ENCODE results near the gene MIPOL1. TPM values are rescaled to one million over a fixed set of nuclear protein-coding genes. Genes with fewer than 3 reads are reported as not detected.

The MIPOL1 gene
- total and polyA plus RNA-seq, 2 of the 13 experiments (the other 11 are each of a cell fraction or from before 2014, with no cell fraction given), result 8.6 to 34.2 TPM

DNA sequence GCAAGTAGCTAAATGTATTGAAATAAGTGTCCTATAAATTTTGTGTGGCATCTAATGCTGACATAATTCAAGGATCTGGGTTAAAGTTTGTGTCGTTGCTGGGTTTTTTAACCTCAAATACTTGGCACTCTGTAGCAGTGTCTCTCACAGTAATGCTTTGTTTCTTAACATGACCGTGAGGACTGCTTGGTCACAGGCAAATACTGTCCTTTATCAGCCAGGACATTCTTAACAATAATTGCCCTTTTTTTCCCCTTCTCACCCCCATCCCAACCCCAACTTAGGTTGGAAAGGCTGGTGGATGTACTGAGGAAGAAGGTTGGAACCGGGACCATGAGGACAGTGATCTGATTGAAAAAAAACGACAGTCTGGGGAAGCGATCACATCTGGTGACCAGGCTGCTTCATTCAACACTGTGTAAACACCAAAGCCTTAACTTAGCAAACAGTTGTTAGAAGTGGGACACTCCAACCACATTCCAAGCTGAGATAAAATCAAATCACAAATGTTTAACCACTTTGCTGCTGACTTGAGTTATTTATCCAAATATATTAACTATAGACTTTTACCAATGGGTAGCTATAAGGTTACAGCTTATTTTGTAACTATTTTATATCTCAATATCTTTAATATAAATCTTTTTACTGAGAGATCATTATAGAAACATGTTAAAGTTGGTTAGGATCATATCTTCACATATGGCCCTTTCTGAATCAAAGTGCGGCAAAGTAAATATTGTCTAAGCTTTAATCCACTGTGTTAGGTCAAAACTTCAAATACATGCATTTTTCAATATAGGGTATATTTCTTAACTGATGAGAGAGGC, 349.1 kb downstream of the MIPOL1 start (continued):
- TF ChIP-seq SCMH1 (CRISPR knock-in tag; IDR thresholded peaks at IDR 0.05; ENCODE audit: borderline replicate concordance) (no peak), SYNCRIP (IDR thresholded peaks at IDR 0.05; ENCODE audit: insufficient read depth, low read depth, low read length) (no peak), ZNF530 (CRISPR knock-in tag; IDR thresholded peaks at IDR 0.05; ENCODE audit: low read depth) (no peak), NFKBIZ (CRISPR knock-in tag; IDR thresholded peaks at IDR 0.05) (peak; percentile 88; the same call in 1 of the 2 replicates), CENPT (CRISPR knock-in tag; IDR thresholded peaks at IDR 0.05; ENCODE audit: low read depth) (no peak), ZNF225 (CRISPR knock-in tag; IDR thresholded peaks at IDR 0.05) (no peak), DMAP1 (CRISPR knock-in tag; IDR thresholded peaks at IDR 0.05) (peak; percentile 88; the same call in 1 of the 2 replicates), ZKSCAN1 (IDR thresholded peaks at IDR 0.05; ENCODE audit: low read length) (peak; percentile 56), CHCHD3 (CRISPR knock-in tag; IDR thresholded peaks at IDR 0.05) (no peak), SOX5 (CRISPR knock-in tag; IDR thresholded peaks at IDR 0.05; ENCODE audit: borderline replicate concordance) (peak; percentile 92), TBX2 (CRISPR knock-in tag; IDR thresholded peaks at IDR 0.05; ENCODE audit: borderline replicate concordance) (peak; percentile 99), ZNF20 (CRISPR knock-in tag; IDR thresholded peaks at IDR 0.05) (no peak), ZNF572 (CRISPR knock-in tag; IDR thresholded peaks at IDR 0.05) (no peak), ZBTB42 (CRISPR knock-in tag; IDR thresholded peaks at IDR 0.05) (peak; percentile 98), PCBP1 (IDR thresholded peaks at IDR 0.05; ENCODE audit: borderline replicate concordance, low read depth, low read length) (no peak), SNAPC2 (CRISPR knock-in tag; IDR thresholded peaks at IDR 0.05) (peak; percentile 85), ARNTL (CRISPR knock-in tag; IDR thresholded peaks at IDR 0.05) (peak; percentile 81), ELF1 (CRISPR knock-in tag; IDR thresholded peaks at IDR 0.05) (peak; percentile 64), ZMAT3 (CRISPR knock-in tag; conservative IDR thresholded peaks at IDR 0.05) (peak; percentile 96; the same call in 1 of the 2 replicates), SIN3A (IDR thresholded peaks at IDR 0.05; ENCODE audit: borderline replicate concordance, low read depth, low read length) (0 out of 2 replicates have a peak, but pooled peaks have one; percentile 61), ZNF296 (CRISPR knock-in tag; conservative IDR thresholded peaks at IDR 0.05) (no peak)
- TF ChIP-seq, protein P1, sequence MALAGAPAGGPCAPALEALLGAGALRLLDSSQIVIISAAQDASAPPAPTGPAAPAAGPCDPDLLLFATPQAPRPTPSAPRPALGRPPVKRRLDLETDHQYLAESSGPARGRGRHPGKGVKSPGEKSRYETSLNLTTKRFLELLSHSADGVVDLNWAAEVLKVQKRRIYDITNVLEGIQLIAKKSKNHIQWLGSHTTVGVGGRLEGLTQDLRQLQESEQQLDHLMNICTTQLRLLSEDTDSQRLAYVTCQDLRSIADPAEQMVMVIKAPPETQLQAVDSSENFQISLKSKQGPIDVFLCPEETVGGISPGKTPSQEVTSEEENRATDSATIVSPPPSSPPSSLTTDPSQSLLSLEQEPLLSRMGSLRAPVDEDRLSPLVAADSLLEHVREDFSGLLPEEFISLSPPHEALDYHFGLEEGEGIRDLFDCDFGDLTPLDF (CRISPR knock-in tag; IDR thresholded peaks at IDR 0.05), result no peak
- TF ChIP-seq, protein P2, sequence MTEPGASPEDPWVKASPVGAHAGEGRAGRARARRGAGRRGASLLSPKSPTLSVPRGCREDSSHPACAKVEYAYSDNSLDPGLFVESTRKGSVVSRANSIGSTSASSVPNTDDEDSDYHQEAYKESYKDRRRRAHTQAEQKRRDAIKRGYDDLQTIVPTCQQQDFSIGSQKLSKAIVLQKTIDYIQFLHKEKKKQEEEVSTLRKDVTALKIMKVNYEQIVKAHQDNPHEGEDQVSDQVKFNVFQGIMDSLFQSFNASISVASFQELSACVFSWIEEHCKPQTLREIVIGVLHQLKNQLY (CRISPR knock-in tag; IDR thresholded peaks at IDR 0.05), result peak; percentile 91
- TF ChIP-seq, protein P3, sequence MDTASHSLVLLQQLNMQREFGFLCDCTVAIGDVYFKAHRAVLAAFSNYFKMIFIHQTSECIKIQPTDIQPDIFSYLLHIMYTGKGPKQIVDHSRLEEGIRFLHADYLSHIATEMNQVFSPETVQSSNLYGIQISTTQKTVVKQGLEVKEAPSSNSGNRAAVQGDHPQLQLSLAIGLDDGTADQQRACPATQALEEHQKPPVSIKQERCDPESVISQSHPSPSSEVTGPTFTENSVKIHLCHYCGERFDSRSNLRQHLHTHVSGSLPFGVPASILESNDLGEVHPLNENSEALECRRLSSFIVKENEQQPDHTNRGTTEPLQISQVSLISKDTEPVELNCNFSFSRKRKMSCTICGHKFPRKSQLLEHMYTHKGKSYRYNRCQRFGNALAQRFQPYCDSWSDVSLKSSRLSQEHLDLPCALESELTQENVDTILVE (CRISPR knock-in tag; IDR thresholded peaks at IDR 0.05), result peak; percentile 97
- TF ChIP-seq, protein P4, sequence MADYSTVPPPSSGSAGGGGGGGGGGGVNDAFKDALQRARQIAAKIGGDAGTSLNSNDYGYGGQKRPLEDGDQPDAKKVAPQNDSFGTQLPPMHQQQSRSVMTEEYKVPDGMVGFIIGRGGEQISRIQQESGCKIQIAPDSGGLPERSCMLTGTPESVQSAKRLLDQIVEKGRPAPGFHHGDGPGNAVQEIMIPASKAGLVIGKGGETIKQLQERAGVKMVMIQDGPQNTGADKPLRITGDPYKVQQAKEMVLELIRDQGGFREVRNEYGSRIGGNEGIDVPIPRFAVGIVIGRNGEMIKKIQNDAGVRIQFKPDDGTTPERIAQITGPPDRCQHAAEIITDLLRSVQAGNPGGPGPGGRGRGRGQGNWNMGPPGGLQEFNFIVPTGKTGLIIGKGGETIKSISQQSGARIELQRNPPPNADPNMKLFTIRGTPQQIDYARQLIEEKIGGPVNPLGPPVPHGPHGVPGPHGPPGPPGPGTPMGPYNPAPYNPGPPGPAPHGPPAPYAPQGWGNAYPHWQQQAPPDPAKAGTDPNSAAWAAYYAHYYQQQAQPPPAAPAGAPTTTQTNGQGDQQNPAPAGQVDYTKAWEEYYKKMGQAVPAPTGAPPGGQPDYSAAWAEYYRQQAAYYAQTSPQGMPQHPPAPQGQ (CRISPR knock-in tag; IDR thresholded peaks at IDR 0.05; ENCODE audit: borderline replicate concordance), result peak; percentile 84; the same call in 1 of the 2 replicates
- TF ChIP-seq, protein P5, sequence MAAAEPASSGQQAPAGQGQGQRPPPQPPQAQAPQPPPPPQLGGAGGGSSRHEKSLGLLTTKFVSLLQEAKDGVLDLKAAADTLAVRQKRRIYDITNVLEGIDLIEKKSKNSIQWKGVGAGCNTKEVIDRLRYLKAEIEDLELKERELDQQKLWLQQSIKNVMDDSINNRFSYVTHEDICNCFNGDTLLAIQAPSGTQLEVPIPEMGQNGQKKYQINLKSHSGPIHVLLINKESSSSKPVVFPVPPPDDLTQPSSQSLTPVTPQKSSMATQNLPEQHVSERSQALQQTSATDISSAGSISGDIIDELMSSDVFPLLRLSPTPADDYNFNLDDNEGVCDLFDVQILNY (CRISPR knock-in tag; conservative IDR thresholded peaks at IDR 0.05), result no peak
